Right renal cortex interstitium (tissue), 3 donors: ENCODE data around the gene GLT8D2. TPM values are rescaled to one million over a fixed set of nuclear protein-coding genes. Genes with fewer than 3 reads are reported as not detected.

Experiments used
- DNase-seq, 3 donors: peaks; one replicate each; pipeline ENCODE4 v3.0.0-alpha.2; 2013; ENCODE audit warnings: low read depth in 3 of 3, low spot score in 2 of 3
- polyA plus RNA-seq, 3 donors: library from polyadenylated mRNA; unstranded; fragments of 120-200 nt; gene quantifications; one replicate each; pipeline ENCODE4 v1.2.1, GENCODE V29; 2013; ENCODE audit not compliant: insufficient read length in 3 of 3

GLT8D2 gene
- polyA plus RNA-seq = 10 to 100 TPM; 13.9 to 15.5 (median 15.5) TPM

DNA sequence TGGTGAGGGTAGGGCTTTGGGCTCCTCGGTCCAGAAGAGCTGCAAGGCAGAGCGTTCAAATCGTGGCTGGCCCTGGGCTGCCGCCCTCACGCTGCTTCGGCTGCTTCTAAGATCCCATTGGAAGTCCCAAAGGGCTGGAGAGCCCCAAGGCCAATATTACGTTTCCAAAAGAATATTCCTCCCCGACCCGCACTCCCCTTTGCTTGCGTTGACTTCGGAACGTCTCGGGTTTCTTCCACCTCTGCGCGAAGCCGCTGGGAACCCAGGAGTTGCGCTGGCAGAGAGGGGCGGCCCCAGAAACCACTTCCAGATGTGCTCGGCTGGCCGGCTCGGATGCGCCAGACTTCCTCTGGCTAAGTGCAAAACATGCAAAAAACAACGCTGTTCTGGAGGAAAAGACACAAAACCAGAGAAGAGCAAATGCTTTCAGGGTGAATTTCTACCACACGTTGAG, at the start of gene GLT8D2:
GLT8D2 (minus strand) TSS at position 285 of the 454 bp plus-strand sequence. CDS start 30,539 bp downstream, outside the sequence.
- no peak for DNase-seq

GRCh38 chr12:104097954-104098353, 48.0 kb upstream of the GLT8D2 start:
- DNase-seq = no peak

GRCh38 chr12:104095289-104095688, 45.3 kb upstream of the GLT8D2 start:
- DNase-seq = no peak

- no peak for DNase-seq
Measured at GRCh38 chr12:104094284-104094683, 44.3 kb upstream of the GLT8D2 start.

GRCh38 chr12:104091136-104091535, 41.1 kb upstream of the GLT8D2 start:
- DNase-seq = no peak

DNA sequence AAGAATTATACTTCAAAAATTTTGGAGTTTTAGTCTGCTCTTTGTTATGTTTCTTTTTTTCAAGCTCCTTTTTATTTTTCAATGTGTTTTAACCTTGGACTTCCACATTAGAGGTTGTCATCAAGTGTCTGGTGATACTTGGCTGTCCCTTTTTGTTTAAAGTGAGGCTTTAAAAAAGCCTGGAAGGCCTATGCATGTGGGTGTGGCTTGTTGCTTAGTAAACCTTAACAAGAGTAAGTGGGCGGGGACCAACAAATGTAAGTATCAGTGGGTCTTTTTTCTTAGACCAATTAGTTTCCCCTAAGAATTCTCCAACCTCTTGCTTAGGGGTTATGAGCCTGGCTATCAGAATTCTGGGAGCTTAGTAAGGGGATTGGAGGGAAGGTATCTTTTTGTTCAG, 40.7 kb upstream of the GLT8D2 start:
- DNase-seq = no peak

- DNase-seq = no peak
Measured at GRCh38 chr12:104083769-104084475, 33.9 kb upstream of the GLT8D2 start.

DNA sequence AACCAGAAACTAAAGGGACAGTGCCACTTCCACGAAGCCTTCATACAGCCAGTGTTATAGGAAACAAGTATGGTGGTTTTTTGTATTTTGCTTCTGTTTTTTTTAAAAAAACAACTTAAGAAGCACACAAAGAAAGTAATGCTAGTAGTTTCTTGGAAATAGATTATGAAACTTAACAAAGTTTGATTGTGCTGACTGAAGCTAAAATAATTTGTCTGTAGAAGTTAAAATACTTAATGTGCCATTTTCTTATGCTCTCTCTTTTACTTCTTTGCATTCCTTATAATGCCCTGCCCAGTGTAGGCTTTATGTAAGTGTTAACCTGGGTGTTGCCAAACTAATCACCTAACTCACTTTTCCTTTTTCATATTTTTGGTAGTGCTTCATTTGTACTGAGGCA, 30.8 kb upstream of the GLT8D2 start:
- DNase-seq = no peak

DNA sequence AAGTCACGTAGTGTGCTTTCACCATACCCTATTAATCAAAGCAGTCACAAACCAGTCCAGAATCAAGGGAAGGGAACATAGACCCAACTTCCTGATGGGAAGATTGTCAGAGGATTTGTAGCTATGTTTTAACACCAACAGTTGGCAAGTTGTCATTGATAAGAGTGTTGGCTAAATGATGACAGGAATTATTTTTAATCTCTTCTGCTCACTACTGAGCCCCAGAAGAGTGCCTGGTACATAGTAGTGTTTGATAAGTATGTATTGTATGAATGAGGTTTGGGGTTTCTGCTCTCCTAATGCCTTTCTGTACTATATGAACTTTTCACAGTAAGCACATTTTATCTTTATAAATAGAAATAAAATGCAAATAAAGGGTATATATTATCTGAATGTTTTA, 29.0 kb upstream of the GLT8D2 start:
- DNase-seq = no peak

DNA sequence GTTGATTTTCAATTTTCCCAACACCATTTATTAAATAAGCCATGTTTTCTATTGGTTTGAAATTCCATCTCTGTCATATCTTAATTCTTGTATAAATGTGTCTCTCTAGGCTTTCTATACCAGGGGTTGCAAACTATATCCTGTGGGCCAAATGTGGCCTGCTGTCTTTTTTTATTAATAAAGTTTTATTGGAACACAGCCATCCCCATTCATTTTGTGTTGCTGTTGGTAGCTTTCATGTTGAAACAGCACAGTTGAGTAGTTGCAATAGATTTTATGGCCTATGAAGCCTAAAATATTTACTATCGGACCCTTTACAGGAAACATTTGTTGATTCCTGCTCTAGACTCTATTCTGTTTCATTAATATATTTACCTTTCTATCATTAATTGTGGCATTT, 23.7 kb upstream of the GLT8D2 start:
- no peak for DNase-seq

GRCh38 chr12:104072099-104072498, 22.1 kb upstream of the GLT8D2 start:
- DNase-seq = no peak

DNA sequence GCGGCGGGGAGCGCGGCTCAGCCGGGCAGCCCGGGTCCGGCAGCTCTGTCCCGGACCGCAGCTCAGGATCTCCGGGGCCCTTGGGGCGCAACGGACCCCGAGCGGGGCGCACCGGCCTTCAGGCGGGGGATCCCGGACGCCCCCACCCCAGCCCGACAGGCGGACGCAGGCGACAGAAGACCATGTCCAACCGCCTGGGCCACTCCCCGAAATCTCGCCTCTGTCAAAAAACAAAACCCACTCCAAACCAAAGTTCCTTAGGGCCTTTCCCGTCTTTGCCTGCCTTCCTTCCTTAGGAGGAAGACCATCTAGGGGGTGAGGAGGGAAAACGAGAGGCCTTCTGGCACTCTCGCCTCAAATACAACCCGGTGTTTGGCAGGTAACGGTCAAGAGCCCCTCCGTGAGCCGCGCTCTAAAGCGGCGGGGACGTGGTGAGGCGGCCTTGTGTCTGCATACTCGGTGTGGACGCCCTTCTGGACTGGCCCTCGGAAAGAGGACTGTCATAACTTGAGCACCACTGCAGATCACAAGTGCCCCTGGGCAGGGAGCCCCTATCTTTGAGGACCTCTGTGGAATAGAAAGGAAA, 14.9 kb upstream of the GLT8D2 start:
- DNase-seq = no peak

DNA sequence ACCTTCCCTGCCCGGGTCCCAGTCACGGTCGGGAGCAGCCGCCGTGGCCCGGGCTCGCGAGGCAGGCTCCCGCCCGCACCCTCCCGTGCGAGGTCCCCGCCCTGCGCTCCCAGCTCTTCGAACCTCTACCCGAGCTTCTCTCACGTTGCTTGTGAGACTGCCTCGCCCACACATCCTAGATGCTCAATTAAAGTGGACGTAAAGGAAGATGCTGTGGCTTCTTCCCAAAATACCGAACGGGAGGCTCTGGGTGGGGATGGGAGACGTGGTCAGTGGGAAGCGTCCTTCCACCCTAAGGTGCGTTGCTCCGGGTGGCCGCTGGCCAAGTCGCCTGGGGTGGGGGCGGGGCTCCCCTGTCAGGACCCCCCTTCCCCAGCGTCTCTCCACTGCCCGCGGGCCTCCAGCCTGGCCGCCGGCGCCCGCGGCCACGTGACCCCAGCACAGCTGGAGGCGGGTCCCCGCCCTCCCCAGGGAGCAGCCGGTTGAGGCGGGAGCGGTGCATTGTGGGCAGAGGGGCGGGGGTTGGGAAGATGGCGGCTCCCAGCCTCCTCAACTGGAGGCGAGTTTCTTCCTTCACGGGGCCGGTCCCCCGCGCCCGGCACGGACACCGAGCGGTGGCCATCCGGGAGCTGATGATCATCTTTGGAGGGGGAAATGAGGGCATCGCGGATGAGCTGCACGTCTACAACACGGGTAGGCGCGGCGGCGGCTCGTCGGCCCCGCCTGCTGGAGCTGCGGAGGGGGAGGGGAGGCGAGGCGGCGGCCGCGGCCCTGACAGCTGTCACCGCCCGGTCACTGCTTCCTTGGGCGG, 14.2 kb upstream of the GLT8D2 start, which contains the start of gene HCFC2:
HCFC2 (plus strand) TSS at position 501 of the 811 bp plus-strand sequence; CDS start at position 531, 30 bp downstream.
- DNase-seq = peak in 2 of 3 donors; percentile 76 to 82

DNA sequence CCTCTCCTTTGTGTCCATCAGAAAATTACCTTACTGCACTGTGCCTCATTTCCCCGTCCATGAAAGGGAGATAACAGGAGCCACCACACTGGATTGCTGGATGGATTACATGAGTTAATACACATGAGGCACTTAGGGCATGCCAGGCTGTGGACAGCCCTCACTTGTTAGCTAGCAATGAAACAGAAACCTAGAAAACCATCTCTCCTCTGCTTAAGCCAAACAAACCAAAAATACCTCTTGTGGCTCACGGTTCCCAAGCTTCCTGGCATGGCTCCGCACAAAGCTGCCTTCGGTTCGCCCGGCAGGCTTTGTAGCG, 13.7 kb upstream of the GLT8D2 start:
- no peak for DNase-seq

GRCh38 chr12:104060791-104061190, 10.8 kb upstream of the GLT8D2 start:
- DNase-seq = no peak

GRCh38 chr12:104059963-104060362, 10.0 kb upstream of the GLT8D2 start:
- no peak for DNase-seq

- DNase-seq = no peak
Measured at GRCh38 chr12:104058802-104059201, 8.8 kb upstream of the GLT8D2 start.

GRCh38 chr12:104057771-104058197, 7.8 kb upstream of the GLT8D2 start:
- no peak for DNase-seq

DNA sequence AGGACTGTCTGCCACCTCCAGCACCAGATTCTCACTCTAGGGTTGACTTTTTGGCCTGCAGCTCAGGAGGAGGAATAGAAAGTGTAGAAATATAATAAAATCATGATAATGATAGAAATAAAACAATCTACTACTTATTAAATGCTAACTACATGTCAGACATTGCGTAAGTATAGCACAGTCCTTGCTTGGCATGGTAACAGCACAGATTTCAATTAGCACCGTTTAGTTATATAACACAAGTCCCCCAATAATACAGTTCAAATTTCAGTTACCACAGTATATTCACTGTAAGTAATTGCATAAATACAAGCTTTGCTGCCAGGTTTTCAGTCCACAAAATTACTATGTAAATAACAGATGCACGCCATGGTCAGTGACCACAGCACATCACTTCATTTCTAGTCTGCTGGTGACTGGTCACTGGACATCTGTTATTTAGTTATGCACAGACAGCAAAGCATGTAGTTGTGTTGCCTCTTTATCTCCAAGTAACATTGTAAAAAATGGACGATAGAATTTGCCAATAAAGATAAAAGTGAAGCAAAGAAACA, 6.5 kb upstream of the GLT8D2 start:
- no peak for DNase-seq

- DNase-seq = no peak
Measured at GRCh38 chr12:104055686-104056388, 5.8 kb upstream of the GLT8D2 start.
